K562 (cell line): ENCODE results near the gene AAK1. TPM values are rescaled to one million over a fixed set of nuclear protein-coding genes. Genes with fewer than 3 reads are reported as not detected.

Source experiments
- BCOR ChIP-seq: fragments of 450-650 bp; IDR thresholded peaks from 2 replicates; pipeline ENCODE4 v1.6.1; 2016
- CUX1 ChIP-seq: fragments of 200-800 bp; sonication (Bioruptor generic); IDR thresholded peaks from 2 replicates; pipeline ENCODE4 v1.6.1; 2016; ENCODE audit warnings: missing genetic modification characterization, missing compliant biosample characterization
- EZH2 ChIP-seq: IDR thresholded peaks from 2 replicates; pipeline ENCODE4 v1.6.1; 2012; ENCODE audit warnings: low read depth, mild to moderate bottlenecking, inconsistent platforms, low read length, borderline replicate concordance
- HCFC1 ChIP-seq: IDR thresholded peaks from 2 replicates; pipeline ENCODE4 v1.6.1; 2012; ENCODE audit warnings: low read depth, low read length, improper control_type of control experiment
- KDM1A ChIP-seq, 2 experiments: fragments of 450-650 bp; IDR thresholded peaks; 2 replicates each; pipeline ENCODE4 v1.6.1; 2016; ENCODE audit warnings: mild to moderate bottlenecking in 2 of 2
- KDM2B ChIP-seq: fragments of 250-450 bp; sonication (Bioruptor Pico); IDR thresholded peaks from 2 replicates; pipeline ENCODE4 v1.8.0; 2021; ENCODE audit warnings: mild to moderate bottlenecking, moderate library complexity
- KLF16 ChIP-seq: IDR thresholded peaks from 2 replicates; pipeline ENCODE4 v1.6.1; 2016; ENCODE audit warnings: antibody characterized with exemption
- MAFF ChIP-seq: IDR thresholded peaks from 2 replicates; pipeline ENCODE4 v1.6.1; 2012; ENCODE audit warnings: low read length, improper control_type of control experiment
- MBD2 ChIP-seq: sonication (generic); IDR thresholded peaks from 2 replicates; pipeline ENCODE4 v1.6.1; 2016; ENCODE audit warnings: low read depth, borderline replicate concordance
- NCOR1 ChIP-seq: fragments of 450-650 bp; IDR thresholded peaks from 2 replicates; pipeline ENCODE4 v1.6.1; 2016; ENCODE audit warnings: mild to moderate bottlenecking, moderate library complexity
- POLR3G ChIP-seq: IDR thresholded peaks from 2 replicates; pipeline ENCODE4 v1.6.1; 2011; ENCODE audit not compliant: insufficient read length, insufficient replicate concordance; ENCODE audit errors: extremely low read depth
- RCOR1 ChIP-seq, 2 experiments: IDR thresholded peaks; 2 replicates each; pipeline ENCODE4 v1.6.1; 2012; ENCODE audit warnings: low read depth in 2 of 2, low read length in 2 of 2, borderline replicate concordance in 1 of 2, improper control_type of control experiment in 1 of 2
- SRSF3 ChIP-seq: fragments of 200-400 bp; formaldehyde crosslinking; IDR thresholded peaks from 2 replicates; pipeline ENCODE4 v1.6.1; 2016; ENCODE audit warnings: mild to moderate bottlenecking, low read length, moderate library complexity; ENCODE audit not compliant: insufficient read depth
- TBP ChIP-seq: optimal IDR thresholded peaks from 2 replicates; pipeline ENCODE3; 2011; ENCODE audit warnings: low read depth, low read length, improper control_type of control experiment
- TEAD2 ChIP-seq: fragments of 450-650 bp; IDR thresholded peaks from 2 replicates; pipeline ENCODE4 v1.6.1; 2016; ENCODE audit warnings: missing genetic modification characterization, control low read depth, missing compliant biosample characterization
- ZBTB12 ChIP-seq: fragments of 250-450 bp; sonication (Bioruptor Pico); IDR thresholded peaks from 2 replicates; pipeline ENCODE4 v1.4.0; 2020
- ZFP30 ChIP-seq: fragments of 250-450 bp; sonication (Bioruptor Pico); IDR thresholded peaks from 2 replicates; pipeline ENCODE4 v1.8.0; 2022; ENCODE audit warnings: moderate library complexity, mild to moderate bottlenecking, inconsistent platforms, borderline replicate concordance
- ZKSCAN3 ChIP-seq: fragments of 250-450 bp; sonication (Bioruptor Pico); IDR thresholded peaks from 2 replicates; pipeline ENCODE4 v1.4.0; 2020
- ZNF121 ChIP-seq: sonication (generic); formaldehyde crosslinking; conservative IDR thresholded peaks from 2 replicates; pipeline ENCODE4 v1.8.0; 2022; ENCODE audit warnings: missing genetic modification reagents
- ZNF124 ChIP-seq: sonication (generic); formaldehyde crosslinking; IDR thresholded peaks from 2 replicates; pipeline ENCODE4 v1.8.1; 2022; ENCODE audit warnings: missing genetic modification reagents
- ZNF140 ChIP-seq: fragments of 250-450 bp; sonication (Bioruptor Pico); IDR thresholded peaks from 2 replicates; pipeline ENCODE4 v1.8.0; 2021; ENCODE audit warnings: moderate library complexity, mild to moderate bottlenecking, inconsistent platforms
- ZNF511 ChIP-seq: sonication (generic); formaldehyde crosslinking; IDR thresholded peaks from 2 replicates; pipeline ENCODE4 v1.8.0; 2022; ENCODE audit warnings: mild to moderate bottlenecking, missing genetic modification reagents
- ZNF76 ChIP-seq: fragments of 250-450 bp; sonication (Bioruptor Pico); IDR thresholded peaks from 2 replicates; pipeline ENCODE4 v1.4.0; 2020; ENCODE audit warnings: mild to moderate bottlenecking, moderate library complexity, borderline replicate concordance
- polyA plus RNA-seq, 8 experiments: library from polyadenylated mRNA; depleted of rRNA in 4 of 8; stranded (reverse) in 5 of 8; unstranded in 3 of 8; fragments of >200 nt; fragmentation: Nextera tagmentation in 2 of 8; fragmentation: Illumina TruSeq in 1 of 8; extraction: Ambion mirVana in 2 of 8; extraction: Trizol in 1 of 8; gene quantifications; 2 replicates each; pipeline versions ENCODE4 v1.2.1 to v1.2.3, GENCODE V29; 2011 to 2014; ENCODE audit warnings: inconsistent platforms in 1 of 8, missing spikeins in 1 of 8
- total RNA-seq, 7 experiments: library from RNA; depleted of rRNA in 6 of 7; stranded (reverse); fragments of >200 nt in 6 of 7; fragmentation: Illumina TruSeq in 2 of 7; extraction: Trizol in 2 of 7; gene quantifications; 2 replicates each; pipeline versions ENCODE4 v1.2.1 to v1.2.3, GENCODE V29; 2011 to 2021; ENCODE audit warnings: low replicate concordance in 1 of 7

The AAK1 gene
- total and polyA plus RNA-seq, 9 of the 15 experiments (the other 6 are each of a cell fraction or from before 2014, with no cell fraction given) = 0.89 to 17.1 (median 6.0) TPM

- TF ChIP-seq MAFF (peak; percentile 61), RCOR1 (IDR thresholded peaks at IDR 0.05; ENCODE audit: borderline replicate concordance in 1 of 2, low read depth in 2 of 2, low read length in 2 of 2) (peak; percentile 62 to 96; a peak in 3 of 4 replicates), ZFP30 (CRISPR knock-in tag) (no peak), ZNF124 (CRISPR knock-in tag) (no peak), NCOR1 (peak; percentile 64; the same call in 1 of the 2 replicates), HCFC1 (0 out of 2 replicates have a peak, but pooled peaks have one; percentile 27), KLF16 (no peak), MBD2 (no peak), EZH2 (no peak), KDM1A (IDR thresholded peaks at IDR 0.05) (peak; percentile 96), KDM2B (no peak; the same call in 1 of the 2 replicates), BCOR (peak; percentile 50; the same call in 1 of the 2 replicates), TBP (no peak), SRSF3 (no peak), TEAD2 (tag) (no peak), ZNF76 (CRISPR knock-in tag) (no peak), ZNF121 (no peak), CUX1 (no peak), ZBTB12 (CRISPR knock-in tag) (no peak), ZNF511 (CRISPR knock-in tag) (no peak), ZNF140 (CRISPR knock-in tag) (no peak), ZKSCAN3 (CRISPR knock-in tag) (no peak), POLR3G (no peak)
Measured at GRCh38 chr2:69642709-69643601, 584 bp downstream of the AAK1 start (continued).
